GM11168 (cell line): ENCODE data around the gene ZNF785.
"Not testable (repeated sequence)": the region's sequence is repeated elsewhere in the genome, so short reads cannot be mapped to it uniquely, and the experiment has no call there.

ENCODE experiments used
- in situ Hi-C: fragments of 300-500 bp; cut with MboI; formaldehyde crosslinking; loops from one replicate; pipeline ENCODE4 v1.12.0; 2022; ENCODE audit warnings: low sequenced_read_pairs; ENCODE audit not compliant: unreplicated experiment

Gene ZNF785

GRCh38 chr16:30604316-30604947, 18.9 kb upstream of the ZNF785 start:
- in situ Hi-C loops = no loop called here

- in situ Hi-C loops = no loop called here
These were observed 18.4 kb upstream of the ZNF785 start for GRCh38 chr16:30603945-30604315.

DNA sequence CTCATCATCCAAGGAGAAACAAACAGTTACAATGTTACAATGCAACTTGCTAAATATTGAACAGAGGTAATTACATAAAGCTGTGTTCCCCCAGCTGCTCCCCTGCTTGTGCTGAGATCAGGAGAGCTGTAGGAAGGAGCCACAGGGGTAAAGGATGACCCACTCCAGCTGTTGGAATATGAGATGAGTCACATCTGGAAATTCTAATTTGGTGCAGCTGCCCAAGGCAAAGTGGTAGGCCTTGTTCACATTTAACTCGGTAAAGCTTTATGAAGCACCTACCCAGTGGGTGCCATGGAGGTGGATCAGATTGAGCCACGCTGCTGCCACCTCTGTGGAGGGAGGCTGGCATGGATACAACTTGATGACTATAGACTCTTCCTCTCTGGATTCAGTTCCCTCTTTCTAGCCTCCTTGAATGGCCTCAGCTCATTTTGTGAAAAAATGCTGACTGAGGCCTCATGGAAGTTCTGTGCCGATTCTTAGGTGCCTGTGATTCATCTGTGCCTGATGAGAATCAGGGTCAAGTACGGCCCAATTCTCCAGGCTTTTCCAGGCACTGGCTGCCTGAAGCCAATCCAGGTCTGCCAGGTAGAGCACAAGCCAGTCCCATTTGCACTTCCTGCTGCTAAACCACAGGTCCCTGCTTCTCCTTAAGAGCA, 17.2 kb upstream of the ZNF785 start:
- in situ Hi-C loops = no loop called here

DNA sequence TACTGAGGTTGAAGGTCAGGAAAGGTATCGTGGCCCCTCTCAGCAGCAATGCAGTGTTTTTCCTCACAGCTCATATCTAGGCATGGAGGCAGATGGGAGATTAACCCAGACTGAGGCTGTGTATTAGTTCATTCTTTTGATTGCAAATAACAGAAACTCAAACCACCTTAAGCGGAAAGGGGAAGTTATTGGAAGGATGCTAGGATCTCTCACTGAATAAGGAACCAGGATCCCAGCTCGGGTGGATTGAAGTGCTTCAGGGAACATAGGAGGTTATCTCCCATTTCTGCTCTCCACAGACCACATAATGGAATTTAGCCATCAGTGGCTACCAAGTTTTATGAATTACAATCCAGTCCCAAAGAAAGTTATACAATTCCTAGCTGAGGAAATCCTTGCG, 16.5 kb upstream of the ZNF785 start:
- in situ Hi-C loops = no loop called here

DNA sequence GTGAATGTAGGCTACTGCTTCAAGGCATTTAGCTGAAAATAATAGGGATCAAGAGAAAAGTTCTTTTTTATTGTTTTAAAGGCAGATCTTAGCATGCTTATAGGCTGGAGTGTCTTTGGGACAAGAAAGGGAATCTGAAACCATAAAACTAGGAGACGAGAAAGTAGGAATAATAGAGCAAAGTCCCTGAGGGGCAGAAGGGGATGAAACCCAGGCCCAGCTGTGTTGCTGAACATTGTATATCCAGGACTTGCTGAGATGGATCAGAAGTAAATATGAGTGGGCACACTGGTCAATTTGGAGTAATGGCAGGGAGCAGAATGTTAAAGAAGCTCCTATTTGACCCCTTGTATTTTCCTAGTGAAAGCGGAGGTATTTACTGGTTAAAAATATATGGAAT, 15.4 kb upstream of the ZNF785 start:
- in situ Hi-C loops = no loop called here

- in situ Hi-C loops = no loop called here
These were observed 14.7 kb upstream of the ZNF785 start for GRCh38 chr16:30600215-30600614.

- in situ Hi-C loops = no loop called here
These were observed 7.4 kb upstream of the ZNF785 start for GRCh38 chr16:30592871-30593270.

GRCh38 chr16:30590869-30591268, 5.4 kb upstream of the ZNF785 start:
- in situ Hi-C loops = not testable (repeated sequence)

GRCh38 chr16:30589582-30589981, 4.1 kb upstream of the ZNF785 start:
- in situ Hi-C loops = not testable (repeated sequence)

DNA sequence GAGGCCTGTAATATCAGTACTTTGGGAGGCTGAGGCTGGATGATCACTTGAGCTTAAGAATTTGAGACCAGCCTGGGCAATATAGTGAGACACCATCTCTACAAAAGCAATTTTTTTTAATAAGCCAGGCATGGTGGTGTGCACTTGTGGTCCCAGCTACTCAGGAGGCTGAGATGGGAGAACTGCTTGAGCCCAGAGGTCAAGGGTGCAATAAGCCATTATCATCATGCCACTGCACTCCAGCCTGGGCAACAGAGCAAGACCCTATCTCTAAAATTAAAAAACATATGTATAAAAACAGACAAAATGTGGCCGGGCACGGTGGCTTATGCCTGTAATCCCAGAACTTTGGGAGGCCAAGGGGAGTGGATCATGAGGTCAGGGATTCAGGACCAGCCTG, 3.2 kb upstream of the ZNF785 start:
- in situ Hi-C loops = no loop called here

GRCh38 chr16:30585022-30585399, 486 bp downstream of the ZNF785 start:
- in situ Hi-C loops = no loop called here

DNA sequence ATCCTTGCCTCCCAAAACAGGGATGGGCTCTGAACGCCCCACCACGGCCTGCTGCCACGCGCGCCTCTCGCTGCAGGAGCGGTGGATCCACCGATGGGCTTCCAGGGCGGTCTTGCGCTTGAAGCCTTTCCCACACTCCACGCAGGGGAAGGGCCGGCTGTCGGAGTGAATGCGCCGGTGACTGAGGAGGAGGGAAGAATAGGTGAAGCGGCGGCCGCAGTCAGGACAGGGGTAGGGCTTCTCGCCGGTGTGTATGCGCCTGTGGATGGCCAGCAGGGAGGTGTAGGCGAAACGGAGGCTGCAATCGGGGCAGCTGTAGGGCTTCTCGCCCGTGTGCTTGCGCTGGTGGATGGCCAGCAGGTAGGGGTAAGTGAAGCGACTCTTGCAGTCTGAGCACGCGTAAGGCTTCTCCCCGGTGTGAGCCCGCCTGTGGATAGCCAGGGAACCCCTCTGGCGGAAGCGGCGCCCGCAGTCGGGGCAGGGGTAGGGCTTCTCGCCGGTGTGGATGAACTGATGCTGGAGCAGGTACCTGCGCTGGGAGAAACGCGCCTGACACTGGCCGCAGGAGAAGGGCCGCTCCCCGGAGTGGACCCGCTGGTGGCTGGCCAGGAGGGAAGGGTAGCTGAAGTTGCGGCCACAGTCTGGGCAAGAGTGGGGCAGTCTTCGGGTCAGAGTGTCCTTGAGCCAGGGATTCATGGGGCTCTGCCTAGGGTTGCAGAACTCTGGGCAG, 2.7 kb downstream of the ZNF785 start:
- in situ Hi-C loops = no loop called here

GRCh38 chr16:30581457-30581856, 4.0 kb downstream of the ZNF785 start:
- in situ Hi-C loops = no loop called here

DNA sequence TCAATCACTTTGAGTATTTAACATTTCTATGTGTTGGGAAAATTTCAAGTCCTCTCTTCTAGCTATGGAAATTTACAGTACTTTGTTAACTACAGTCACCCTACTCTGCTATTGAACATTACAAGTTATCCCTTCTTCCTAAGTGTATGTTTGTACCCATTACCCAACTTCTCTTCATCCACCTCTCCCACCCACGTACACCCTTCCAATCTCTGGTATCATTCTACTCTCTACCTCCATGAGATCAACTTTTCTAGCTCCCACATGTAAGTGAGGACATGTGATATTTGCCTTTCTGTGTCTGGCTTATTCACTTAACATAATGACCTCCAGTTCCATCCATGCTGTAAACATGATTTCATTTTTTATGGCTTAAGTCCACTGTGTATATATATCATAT, 10.8 kb downstream of the ZNF785 start:
- in situ Hi-C loops = no loop called here

GRCh38 chr16:30571445-30572322, 13.8 kb downstream of the ZNF785 start, which contains the start of gene ZNF688:
Gene ZNF688, minus strand, starts transcription at chr16:30571714. Its CDS starts 85 bp downstream, at chr16:30571629.
- in situ Hi-C loops = no loop called here

GRCh38 chr16:30570636-30571444, 14.7 kb downstream of the ZNF785 start:
- in situ Hi-C loops = no loop called here

- in situ Hi-C loops = no loop called here
These were observed 15.5 kb downstream of the ZNF785 start for GRCh38 chr16:30569746-30570635.

DNA sequence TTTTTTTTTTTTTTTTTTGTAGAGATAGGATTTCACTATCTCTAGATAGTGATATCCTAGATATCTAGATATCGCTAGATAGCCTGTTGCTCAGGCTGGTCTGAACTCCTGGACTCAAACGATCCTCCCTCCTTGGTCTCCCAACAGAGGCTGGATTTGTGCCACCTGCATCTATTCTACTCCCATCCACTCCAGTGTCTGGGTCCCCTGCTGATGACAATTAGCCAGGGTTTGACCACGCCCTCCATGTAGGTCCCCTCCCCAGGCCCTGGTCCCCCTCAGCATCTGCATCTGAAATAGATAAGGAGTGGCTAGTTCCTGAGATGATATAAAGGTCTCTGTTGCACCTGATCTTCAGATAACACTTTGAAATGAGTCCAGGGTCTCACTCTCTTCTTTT, 16.2 kb downstream of the ZNF785 start:
- in situ Hi-C loops = no loop called here
